KMS-11 (cell line): ENCODE results near the gene TEF.

Source experiments
- H2AFZ ChIP-seq: fragments of 200-600 bp; sonication (generic); 2 replicates; pipeline ENCODE4 v1.6.1; 2016; ENCODE audit warnings: antibody characterized with exemption, mixed run types, low read depth
- H3K27ac ChIP-seq: fragments of 200-600 bp; sonication (generic); 2 replicates; pipeline ENCODE4 v1.6.1; 2016; ENCODE audit warnings: mild to moderate bottlenecking, mixed run types
- H3K27me3 ChIP-seq: fragments of 200-600 bp; sonication (generic); 2 replicates; pipeline ENCODE4 v1.6.1; 2017; ENCODE audit warnings: mild to moderate bottlenecking, low read depth, mixed run types, moderate library complexity; ENCODE audit not compliant: insufficient read depth
- H3K36me3 ChIP-seq: fragments of 200-600 bp; sonication (generic); 2 replicates; pipeline ENCODE4 v1.6.1; 2017; ENCODE audit warnings: mild to moderate bottlenecking, mixed run types; ENCODE audit not compliant: insufficient read depth
- H3K4me1 ChIP-seq: fragments of 200-600 bp; sonication (generic); 2 replicates; pipeline ENCODE4 v1.6.1; 2016; ENCODE audit warnings: mild to moderate bottlenecking, low read depth, mixed run types; ENCODE audit not compliant: poor library complexity, severe bottlenecking
- H3K4me2 ChIP-seq: fragments of 200-600 bp; sonication (generic); 2 replicates; pipeline ENCODE4 v1.7.0; 2016; ENCODE audit warnings: mild to moderate bottlenecking, mixed run types
- H3K4me3 ChIP-seq: fragments of 200-600 bp; sonication (generic); IDR thresholded peaks from 2 replicates; pipeline ENCODE4 v1.6.1; 2017; ENCODE audit warnings: low read depth, low read length, mixed read lengths; ENCODE audit not compliant: insufficient read depth
- H3K79me2 ChIP-seq: fragments of 200-600 bp; sonication (generic); 2 replicates; pipeline ENCODE4 v1.6.1; 2016; ENCODE audit warnings: low read depth, mixed run types; ENCODE audit not compliant: insufficient read depth
- H3K9ac ChIP-seq: fragments of 200-600 bp; sonication (generic); 2 replicates; pipeline ENCODE4 v1.6.1; 2016; ENCODE audit warnings: mild to moderate bottlenecking, mixed run types
- H4K20me1 ChIP-seq: fragments of 200-600 bp; sonication (generic); 2 replicates; pipeline ENCODE4 v1.6.1; 2016; ENCODE audit warnings: mild to moderate bottlenecking, mixed run types; ENCODE audit not compliant: insufficient read depth
- TF ChIP-seq, protein P1 (sequence below): fragments of 200-600 bp; sonication (generic); conservative IDR thresholded peaks from 2 replicates; pipeline ENCODE4 v1.6.1; 2017; ENCODE audit warnings: low read depth, mild to moderate bottlenecking, antibody characterized with exemption, low read length, moderate library complexity, mixed read lengths

Gene TEF

GRCh38 chr22:41369424-41369745 lies 12.4 kb upstream of the TEF start:
- no peak overlapping the region for H3K4me3 ChIP-seq
- no peaks in the 10 kb centered on the region for H4K20me1 ChIP-seq
- no peak overlapping the region for H2AFZ ChIP-seq
- H3K27me3 ChIP-seq = 0 out of 2 replicates have a peak, but pooled peaks cover 2% of the 10 kb centered on the region
- no peak overlapping the region for H3K27ac ChIP-seq
- no peak overlapping the region for H3K9ac ChIP-seq
- TF ChIP-seq, protein P1, sequence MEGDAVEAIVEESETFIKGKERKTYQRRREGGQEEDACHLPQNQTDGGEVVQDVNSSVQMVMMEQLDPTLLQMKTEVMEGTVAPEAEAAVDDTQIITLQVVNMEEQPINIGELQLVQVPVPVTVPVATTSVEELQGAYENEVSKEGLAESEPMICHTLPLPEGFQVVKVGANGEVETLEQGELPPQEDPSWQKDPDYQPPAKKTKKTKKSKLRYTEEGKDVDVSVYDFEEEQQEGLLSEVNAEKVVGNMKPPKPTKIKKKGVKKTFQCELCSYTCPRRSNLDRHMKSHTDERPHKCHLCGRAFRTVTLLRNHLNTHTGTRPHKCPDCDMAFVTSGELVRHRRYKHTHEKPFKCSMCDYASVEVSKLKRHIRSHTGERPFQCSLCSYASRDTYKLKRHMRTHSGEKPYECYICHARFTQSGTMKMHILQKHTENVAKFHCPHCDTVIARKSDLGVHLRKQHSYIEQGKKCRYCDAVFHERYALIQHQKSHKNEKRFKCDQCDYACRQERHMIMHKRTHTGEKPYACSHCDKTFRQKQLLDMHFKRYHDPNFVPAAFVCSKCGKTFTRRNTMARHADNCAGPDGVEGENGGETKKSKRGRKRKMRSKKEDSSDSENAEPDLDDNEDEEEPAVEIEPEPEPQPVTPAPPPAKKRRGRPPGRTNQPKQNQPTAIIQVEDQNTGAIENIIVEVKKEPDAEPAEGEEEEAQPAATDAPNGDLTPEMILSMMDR = no peak
- H3K4me2 ChIP-seq = no peak overlapping the region
- no peaks in the 10 kb centered on the region for H3K4me1 ChIP-seq
- H3K36me3 ChIP-seq = no peaks in the 10 kb centered on the region
- H3K79me2 ChIP-seq = no peaks in the 10 kb centered on the region

DNA sequence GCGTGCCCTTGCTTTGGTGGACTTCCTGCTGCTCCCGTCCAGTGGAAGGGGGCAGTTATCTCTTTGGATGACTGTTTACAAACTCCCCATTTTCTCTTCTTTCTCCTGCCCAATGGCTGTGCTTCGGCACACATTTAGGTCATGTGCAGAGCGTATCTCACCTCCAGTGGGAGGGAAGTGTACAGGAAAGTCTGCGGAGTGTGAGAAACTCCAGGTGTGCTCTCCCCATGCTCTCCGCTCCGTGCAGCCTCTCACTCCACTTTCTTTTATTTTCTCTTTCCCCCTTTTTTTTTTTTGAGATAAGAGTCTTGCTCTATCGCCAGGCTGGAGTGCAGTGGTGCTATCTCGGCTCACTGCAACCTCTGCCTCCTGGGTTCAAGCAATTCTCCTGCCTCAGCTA lies 11.9 kb upstream of the TEF start:
- Histone ChIP-seq H3K27me3 (0 out of 2 replicates have a peak, but pooled peaks cover 2% of the 10 kb centered on the region), H3K36me3 (no peaks in the 10 kb centered on the region), H3K27ac (no peak overlapping the region), H3K9ac (no peak overlapping the region), H3K79me2 (no peaks in the 10 kb centered on the region), H4K20me1 (no peaks in the 10 kb centered on the region), H3K4me3 (no peak overlapping the region), H3K4me2 (no peak overlapping the region), H3K4me1 (no peaks in the 10 kb centered on the region), H2AFZ (no peak overlapping the region)
- TF ChIP-seq, protein P1 = no peak

DNA sequence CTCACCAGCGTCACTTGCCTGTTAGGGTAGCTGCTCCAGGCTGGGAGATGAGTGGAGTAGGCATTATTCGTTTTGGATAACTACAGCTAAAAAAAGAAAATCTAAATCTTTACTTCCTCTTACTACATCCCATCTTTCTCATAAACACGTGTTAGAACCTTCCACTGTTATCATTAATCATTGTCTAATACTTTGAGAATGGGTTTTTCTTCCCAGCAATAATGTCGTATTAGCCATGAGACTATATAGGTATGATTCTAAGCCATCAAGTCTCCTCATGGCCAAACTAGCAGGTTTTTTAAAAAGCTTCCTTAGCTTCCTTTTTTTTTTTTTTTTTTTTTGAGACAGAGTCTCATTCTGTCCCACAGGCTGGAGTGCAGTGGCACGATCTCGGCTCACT lies 3.9 kb upstream of the TEF start:
- TF ChIP-seq, protein P1 = no peak
- Histone ChIP-seq H2AFZ (no peak overlapping the region), H3K4me1 (peaks cover 10% of the 10 kb centered on the region), H3K4me3 (no peak overlapping the region), H3K36me3 (no peaks in the 10 kb centered on the region), H3K27ac (no peak overlapping the region), H4K20me1 (no peaks in the 10 kb centered on the region), H3K4me2 (no peak overlapping the region), H3K27me3 (no peaks in the 10 kb centered on the region), H3K79me2 (no peaks in the 10 kb centered on the region), H3K9ac (no peak overlapping the region)

GRCh38 chr22:41380993-41381328 lies 781 bp upstream of the TEF start:
- peak overlapping the region; percentile 77 for H3K9ac ChIP-seq
- no peaks in the 10 kb centered on the region for H3K36me3 ChIP-seq
- peak overlapping the region; percentile 70; the same call in 1 of the 2 replicates for H2AFZ ChIP-seq
- no peaks in the 10 kb centered on the region for H4K20me1 ChIP-seq
- TF ChIP-seq, protein P1 = no peak
- no peaks in the 10 kb centered on the region for H3K79me2 ChIP-seq
- peak overlapping the region; percentile 39 for H3K4me2 ChIP-seq
- no peak overlapping the region for H3K4me3 ChIP-seq
- H3K27me3 ChIP-seq = no peaks in the 10 kb centered on the region
- peaks cover 16% of the 10 kb centered on the region for H3K4me1 ChIP-seq
- H3K27ac ChIP-seq = peak overlapping the region; percentile 69
